HCT116 (cell line): Measurements from ENCODE around the gene CA14. TPM values are rescaled to one million over a fixed set of nuclear protein-coding genes. Genes with fewer than 3 reads are reported as not detected.

Experiments
- ATAC-seq: fragments of 200-7000 bp; cut with Tn5 transposase; 2 replicates; pipeline ENCODE4 v1.9.1; 2020; ENCODE audit warnings: mild to moderate bottlenecking, moderate library complexity
- BruUV-seq: library from RNA; stranded (reverse); fragments of 400-500 nt; replicated peaks from 2 replicates; lab custom pipeline; 2021; lab: Mats Ljungman, UMichigan
- CTCF ChIA-PET: fragments of 300-600 bp; sonication (Branson Sonifier 250); formaldehyde crosslinking; loops from one replicate; lab custom pipeline; 2021; ENCODE audit warnings: antibody characterized with exemption; lab: Charles Lee
- POLR2A ChIA-PET: fragments of 300-600, 350-600 bp; sonication (Branson Sonifier 250); formaldehyde crosslinking; loops from one replicate; lab custom pipeline; 2021; ENCODE audit warnings: antibody characterized with exemption; lab: Charles Lee
- RAD21 ChIA-PET, 2 experiments: fragments of 300-600 bp; sonication (Branson Sonifier 250); formaldehyde crosslinking; loops; one replicate each; lab custom pipeline; 2023; ENCODE audit warnings: low total read pairs in 2 of 2; ENCODE audit not compliant: uncharacterized antibody in 2 of 2, unreplicated experiment in 2 of 2, low non-redundant PET in 1 of 2; lab: Charles Lee
- DNase-seq: peaks from one replicate; pipeline ENCODE4 v3.0.0-alpha.2; 2010; ENCODE audit warnings: low read depth, low spot score
- H2AFZ ChIP-seq: fragments of 200-600 bp; shearing (Covaris generic), sonication (generic); 2 replicates; pipeline ENCODE4 v1.6.1; 2017; ENCODE audit warnings: low read depth, mixed run types, mixed read lengths, antibody characterized with exemption, low read length; ENCODE audit not compliant: poor library complexity, severe bottlenecking
- H3K27ac ChIP-seq: 2 replicates; pipeline ENCODE4 v1.5.1; 2012; ENCODE audit warnings: low read depth, low read length
- H3K27me3 ChIP-seq: fragments of 200-600 bp; sonication (generic); 2 replicates; pipeline ENCODE4 v1.6.1; 2016; ENCODE audit warnings: mixed run types, low read length, mixed read lengths; ENCODE audit not compliant: insufficient read depth
- H3K36me3 ChIP-seq, 2 experiments: fragments of 200-500 bp in 1 of 2; fragments of 200-600 bp in 1 of 2; sonication (Bioruptor generic) in 1 of 2; sonication (generic) in 1 of 2; 2 replicates each; pipeline versions ENCODE4 v1.5.1 to v1.6.1; 2014 to 2016; ENCODE audit warnings: low read length in 2 of 2, inconsistent platforms in 1 of 2, mixed read lengths in 1 of 2, mixed run types in 1 of 2; ENCODE audit not compliant: insufficient read depth in 2 of 2, control insufficient read depth in 1 of 2
- H3K4me1 ChIP-seq, 2 experiments: fragments of 200-600 bp in 1 of 2; sonication (generic) in 1 of 2; 2 replicates each; pipeline versions ENCODE4 v1.5.1 to v1.6.1; 2012 to 2017; ENCODE audit warnings: low read length in 2 of 2, inconsistent platforms in 1 of 2, mild to moderate bottlenecking in 1 of 2, mixed read lengths in 1 of 2, mixed run types in 1 of 2, moderate library complexity in 1 of 2; ENCODE audit not compliant: insufficient read depth in 2 of 2, control insufficient read depth in 1 of 2
- H3K4me2 ChIP-seq: fragments of 200-600 bp; sonication (generic); 2 replicates; pipeline ENCODE4 v1.6.1; 2017; ENCODE audit warnings: mixed run types, low read length, mixed read lengths
- H3K4me3 ChIP-seq, 2 experiments: fragments of 200-600 bp in 1 of 2; sonication (generic) in 1 of 2; replicated peaks in 1 of 2; 2 replicates each; pipeline ENCODE4 v1.5.1; 2011 to 2016; ENCODE audit warnings: low read length in 2 of 2, control low read depth in 1 of 2, low read depth in 1 of 2, mild to moderate bottlenecking in 1 of 2, mixed read lengths in 1 of 2, mixed run types in 1 of 2
- H3K79me2 ChIP-seq: fragments of 200-600 bp; sonication (generic); 2 replicates; pipeline ENCODE4 v1.6.1; 2017; ENCODE audit warnings: mild to moderate bottlenecking, mixed run types, low read length, moderate library complexity, mixed read lengths; ENCODE audit not compliant: insufficient read depth
- H3K9ac ChIP-seq: fragments of 200-600 bp; sonication (generic); 2 replicates; pipeline ENCODE4 v1.6.1; 2016; ENCODE audit warnings: low read length, mixed read lengths
- H3K9me2 ChIP-seq: fragments of 200-600 bp; sonication (generic), shearing (Covaris generic); 2 replicates; pipeline ENCODE4 v1.6.1; 2017; ENCODE audit warnings: mixed run types, mild to moderate bottlenecking, moderate library complexity; ENCODE audit not compliant: insufficient read depth
- H3K9me3 ChIP-seq, 2 experiments: fragments of 200-500 bp in 1 of 2; fragments of 200-600 bp in 1 of 2; sonication (Bioruptor generic) in 1 of 2; sonication (generic) in 1 of 2; 2 replicates each; pipeline ENCODE4 v1.6.1; 2014 to 2017; ENCODE audit warnings: low read length in 2 of 2, mixed read lengths in 2 of 2, inconsistent platforms in 1 of 2, low read depth in 1 of 2, mild to moderate bottlenecking in 1 of 2, mixed run types in 1 of 2, moderate library complexity in 1 of 2; ENCODE audit not compliant: control insufficient read depth in 1 of 2, insufficient read depth in 1 of 2
- H4K20me1 ChIP-seq: fragments of 200-600 bp; sonication (generic), shearing (Covaris generic); 2 replicates; pipeline ENCODE4 v1.6.1; 2017; ENCODE audit warnings: mixed run types, mild to moderate bottlenecking, moderate library complexity; ENCODE audit not compliant: insufficient read depth
- EGR1 ChIP-seq: IDR thresholded peaks from 2 replicates; pipeline ENCODE4 v1.6.1; 2012; ENCODE audit warnings: low read depth
- EZH2 ChIP-seq: fragments of 200-600 bp; sonication (generic); IDR thresholded peaks from 2 replicates; pipeline ENCODE4 v1.6.1; 2017; ENCODE audit warnings: antibody characterized with exemption, mixed run types
- EZH2phosphoT487 ChIP-seq: fragments of 200-600 bp; IDR thresholded peaks from 2 replicates; pipeline ENCODE4 v1.6.1; 2018; ENCODE audit warnings: antibody characterized with exemption, borderline replicate concordance
- FOSL1 ChIP-seq: IDR thresholded peaks from 2 replicates; pipeline ENCODE4 v1.6.1; 2012; ENCODE audit warnings: low read depth
- JUND ChIP-seq: IDR thresholded peaks from 2 replicates; pipeline ENCODE4 v1.6.1; 2012
- POLR2A ChIP-seq: IDR thresholded peaks from 2 replicates; pipeline ENCODE4 v1.7.0; 2011; ENCODE audit warnings: borderline replicate concordance; ENCODE audit not compliant: insufficient read depth, insufficient read length; ENCODE audit errors: extremely low read depth
- POLR2AphosphoS5 ChIP-seq: IDR thresholded peaks from 2 replicates; pipeline ENCODE4 v1.6.1; 2011; ENCODE audit warnings: mild to moderate bottlenecking, low read depth, low read length, moderate library complexity
- RAD21 ChIP-seq: IDR thresholded peaks from 2 replicates; pipeline ENCODE4 v1.6.1; 2012; ENCODE audit warnings: low read depth, mild to moderate bottlenecking
- TCF7L2 ChIP-seq: IDR thresholded peaks from 2 replicates; pipeline ENCODE4 v1.7.0; 2011; ENCODE audit warnings: borderline replicate concordance, inconsistent platforms; ENCODE audit not compliant: insufficient read depth, insufficient read length; ENCODE audit errors: extremely low read depth
- ZFX ChIP-seq: fragments of 450-650 bp; IDR thresholded peaks from 2 replicates; pipeline ENCODE4 v1.6.1; 2017
- intact Hi-C: fragments of 100-400 bp; cut with micrococcal nuclease; formaldehyde crosslinking; loops from 2 replicates; pipeline ENCODE4 v1.10.0; 2022
- total RNA-seq: library from RNA; stranded (reverse); gene quantifications from one replicate; pipeline ENCODE4 v1.2.1, GENCODE V29; 2021; ENCODE audit not compliant: unreplicated experiment
- TF ChIP-seq, protein P1 (sequence below): IDR thresholded peaks from 2 replicates; pipeline ENCODE4 v1.6.1; 2012
- TF ChIP-seq, protein P2 (sequence below): IDR thresholded peaks from 2 replicates; pipeline ENCODE4 v1.6.1; 2012
- TF ChIP-seq, protein P3 (sequence below): IDR thresholded peaks from 2 replicates; pipeline ENCODE4 v1.6.1; 2011; ENCODE audit warnings: mild to moderate bottlenecking, low read length, moderate library complexity; ENCODE audit not compliant: insufficient replicate concordance; ENCODE audit errors: extremely low read depth

Gene CA14
- total RNA-seq, 1 experiment from 2014 or later, result 0.39 TPM

DNA sequence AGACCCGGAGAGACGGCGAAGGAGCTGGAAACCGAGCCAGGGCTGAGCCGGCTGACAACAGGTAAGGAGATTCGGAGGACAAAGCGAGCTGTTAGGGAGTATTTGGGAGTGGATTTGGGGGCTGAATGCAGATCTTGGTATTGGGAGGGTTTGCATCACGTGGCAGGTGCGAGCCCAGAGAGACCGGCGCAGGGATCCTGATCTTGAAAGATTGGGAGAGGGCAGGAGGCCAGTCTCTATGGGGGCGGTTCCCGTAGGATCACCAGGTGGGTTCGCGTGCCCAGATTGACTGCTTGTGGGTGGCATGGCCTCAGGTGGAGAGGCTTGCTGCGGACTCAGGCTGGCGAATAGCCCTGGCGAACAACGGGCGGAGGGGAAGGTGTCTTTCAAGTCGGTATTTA, 25.0 kb downstream of the CA14 start:
- H3K36me3 ChIP-seq, result no peaks in the 10 kb centered on the region
- no peaks in the 10 kb centered on the region for H3K9me3 ChIP-seq
- no peak overlapping the region for H3K4me2 ChIP-seq
- no peaks in the 10 kb centered on the region for H3K4me1 ChIP-seq
- POLR2A ChIA-PET, result no interaction called here
- CTCF ChIA-PET, result interaction anchor here (1.7 to 2.1 kb wide), 2 partner anchors 10 to 27 kb away, joined by 3 to 18 read pairs; partner anchors contain the start of gene C1orf54
- H2AFZ ChIP-seq, result no peak overlapping the region
- no peak for DNase-seq
- H3K27ac ChIP-seq, result no peak overlapping the region
- TF ChIP-seq TCF7L2 (no peak), POLR2A (no peak), JUND (no peak), EGR1 (no peak), ZFX (no peak), RAD21 (no peak), EZH2 (no peak), EZH2phosphoT487 (no peak), FOSL1 (no peak), POLR2AphosphoS5 (no peak)
- TF ChIP-seq, protein P1, sequence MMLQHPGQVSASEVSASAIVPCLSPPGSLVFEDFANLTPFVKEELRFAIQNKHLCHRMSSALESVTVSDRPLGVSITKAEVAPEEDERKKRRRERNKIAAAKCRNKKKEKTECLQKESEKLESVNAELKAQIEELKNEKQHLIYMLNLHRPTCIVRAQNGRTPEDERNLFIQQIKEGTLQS, result no peak
- TF ChIP-seq, protein P2, sequence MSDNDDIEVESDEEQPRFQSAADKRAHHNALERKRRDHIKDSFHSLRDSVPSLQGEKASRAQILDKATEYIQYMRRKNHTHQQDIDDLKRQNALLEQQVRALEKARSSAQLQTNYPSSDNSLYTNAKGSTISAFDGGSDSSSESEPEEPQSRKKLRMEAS, result no peak
- TF ChIP-seq, protein P3, sequence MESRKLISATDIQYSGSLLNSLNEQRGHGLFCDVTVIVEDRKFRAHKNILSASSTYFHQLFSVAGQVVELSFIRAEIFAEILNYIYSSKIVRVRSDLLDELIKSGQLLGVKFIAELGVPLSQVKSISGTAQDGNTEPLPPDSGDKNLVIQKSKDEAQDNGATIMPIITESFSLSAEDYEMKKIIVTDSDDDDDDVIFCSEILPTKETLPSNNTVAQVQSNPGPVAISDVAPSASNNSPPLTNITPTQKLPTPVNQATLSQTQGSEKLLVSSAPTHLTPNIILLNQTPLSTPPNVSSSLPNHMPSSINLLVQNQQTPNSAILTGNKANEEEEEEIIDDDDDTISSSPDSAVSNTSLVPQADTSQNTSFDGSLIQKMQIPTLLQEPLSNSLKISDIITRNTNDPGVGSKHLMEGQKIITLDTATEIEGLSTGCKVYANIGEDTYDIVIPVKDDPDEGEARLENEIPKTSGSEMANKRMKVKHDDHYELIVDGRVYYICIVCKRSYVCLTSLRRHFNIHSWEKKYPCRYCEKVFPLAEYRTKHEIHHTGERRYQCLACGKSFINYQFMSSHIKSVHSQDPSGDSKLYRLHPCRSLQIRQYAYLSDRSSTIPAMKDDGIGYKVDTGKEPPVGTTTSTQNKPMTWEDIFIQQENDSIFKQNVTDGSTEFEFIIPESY, result no peak
- ATAC-seq, result no peak
- intact Hi-C loops, result no loop called here
- no peak overlapping the region for H3K4me3 ChIP-seq
- H3K27me3 ChIP-seq, result peaks cover 6% of the 10 kb centered on the region; the same call in 1 of the 2 replicates
- RAD21 ChIA-PET, result no interaction called here
- BruUV-seq, result no TSS peak
- H4K20me1 ChIP-seq, result no peaks in the 10 kb centered on the region
- H3K9me2 ChIP-seq, result no peaks in the 10 kb centered on the region
- no peak overlapping the region for H3K9ac ChIP-seq
- H3K79me2 ChIP-seq, result no peaks in the 10 kb centered on the region
